DMS53 treated with DMSO at 0.1 percent for 48 hours (cell line): ENCODE data around the gene DCD.
A peak's percentile ranks its signal among the peaks of the same experiment; 100 is the strongest.
"Not testable (repeated sequence)": the region's sequence is repeated elsewhere in the genome, so short reads cannot be mapped to it uniquely, and the experiment has no call there.

Experiments
- DNase-seq: peaks from one replicate; lab custom pipeline; 2025; ENCODE audit not compliant: unreplicated experiment; lab: John Stamatoyannopoulos, UW

DCD gene

GRCh38 chr12:54654926-54655325 lies 6.8 kb upstream of the DCD start:
- no peak for DNase-seq

GRCh38 chr12:54653025-54653424 lies 4.9 kb upstream of the DCD start:
- no peak for DNase-seq

- DNase-seq, result no peak
Observed at GRCh38 chr12:54650889-54651288, 2.7 kb upstream of the DCD start.

DNA sequence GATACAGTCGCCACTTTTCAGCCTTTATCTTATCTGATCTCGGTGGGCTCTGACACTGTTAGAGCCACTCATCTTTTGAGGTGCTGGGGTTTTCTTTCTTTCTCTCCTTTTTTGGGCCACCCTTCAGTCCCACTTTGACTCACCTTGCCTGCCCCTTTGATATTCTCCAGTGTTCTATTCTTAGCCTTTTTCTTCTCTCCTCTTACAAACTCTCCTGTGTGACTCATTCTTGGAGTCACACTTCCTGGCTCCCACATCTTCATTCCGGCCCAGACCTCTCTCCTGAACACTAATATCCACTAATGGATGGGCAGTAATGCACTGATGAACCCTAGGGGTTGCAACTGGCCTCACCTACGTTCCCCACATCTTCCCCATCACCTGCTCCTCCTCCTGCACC lies 2.2 kb upstream of the DCD start:
- no peak for DNase-seq

DNA sequence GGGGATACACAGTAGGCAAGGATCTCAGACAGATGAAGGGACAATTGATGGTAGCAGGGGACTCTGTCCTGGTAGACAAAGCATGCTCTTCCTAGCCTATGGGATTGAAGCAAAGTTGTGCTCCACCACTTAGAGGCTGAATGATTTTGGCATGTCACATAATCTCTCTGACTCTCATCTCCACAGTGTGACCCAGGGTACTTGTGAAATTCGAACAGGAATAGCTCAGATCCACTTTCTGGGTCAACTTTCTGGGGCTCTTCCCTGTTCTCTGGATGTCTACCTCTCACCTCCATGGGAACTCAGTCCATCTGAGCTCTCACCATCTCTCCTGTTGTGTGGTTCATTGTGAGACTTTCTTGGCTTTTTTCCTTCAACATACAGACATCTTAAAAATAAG lies 1.7 kb upstream of the DCD start:
- DNase-seq, result no peak

- DNase-seq, result no peak
Observed at GRCh38 chr12:54641554-54641953, 6.6 kb downstream of the DCD start.

DNA sequence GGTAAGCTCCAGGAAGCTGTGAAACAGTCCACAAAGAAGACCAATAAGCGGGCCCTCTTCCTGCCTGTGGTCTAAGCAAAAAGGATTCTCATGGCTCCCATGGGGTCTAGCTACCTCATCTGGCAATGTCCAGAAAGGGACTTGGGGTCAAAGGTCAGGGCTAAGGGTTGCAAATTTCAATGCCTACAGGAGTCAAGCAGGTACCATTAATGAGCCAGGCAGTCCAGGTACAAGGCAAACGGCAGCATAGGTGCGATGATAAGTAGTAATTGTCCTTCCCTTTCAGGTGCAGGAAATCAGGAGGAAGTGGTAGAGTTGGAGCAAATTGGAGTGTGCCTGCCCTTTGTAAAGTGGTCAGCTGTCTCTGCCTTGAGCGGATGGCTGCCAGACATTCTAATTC lies 7.1 kb downstream of the DCD start:
- DNase-seq, result no peak

DNA sequence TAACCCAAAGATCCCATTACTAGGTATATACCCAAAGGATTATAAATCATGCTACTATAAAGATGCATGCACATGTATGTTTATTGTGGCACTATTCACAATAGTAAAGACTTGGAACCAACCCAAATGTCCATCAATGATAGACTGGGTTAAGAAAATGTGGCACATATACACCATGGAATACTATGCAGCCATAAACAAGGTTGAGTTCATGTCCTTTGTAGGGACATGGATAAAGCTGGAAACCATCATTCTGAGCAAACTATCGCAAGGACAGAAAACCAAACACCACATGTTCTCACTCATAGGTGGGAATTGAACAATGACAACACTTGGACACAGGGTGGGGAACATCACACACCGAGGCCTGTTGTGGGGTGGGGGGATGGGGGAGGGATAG lies 9.1 kb downstream of the DCD start:
- not testable (repeated sequence) for DNase-seq

- DNase-seq, result no peak
Observed at GRCh38 chr12:54634795-54635194, 13.4 kb downstream of the DCD start, which contains the start of gene LACRT. TSS of gene LACRT (minus strand) at chr12:54634895. CDS start at chr12:54634841, 54 bp downstream.

DNA sequence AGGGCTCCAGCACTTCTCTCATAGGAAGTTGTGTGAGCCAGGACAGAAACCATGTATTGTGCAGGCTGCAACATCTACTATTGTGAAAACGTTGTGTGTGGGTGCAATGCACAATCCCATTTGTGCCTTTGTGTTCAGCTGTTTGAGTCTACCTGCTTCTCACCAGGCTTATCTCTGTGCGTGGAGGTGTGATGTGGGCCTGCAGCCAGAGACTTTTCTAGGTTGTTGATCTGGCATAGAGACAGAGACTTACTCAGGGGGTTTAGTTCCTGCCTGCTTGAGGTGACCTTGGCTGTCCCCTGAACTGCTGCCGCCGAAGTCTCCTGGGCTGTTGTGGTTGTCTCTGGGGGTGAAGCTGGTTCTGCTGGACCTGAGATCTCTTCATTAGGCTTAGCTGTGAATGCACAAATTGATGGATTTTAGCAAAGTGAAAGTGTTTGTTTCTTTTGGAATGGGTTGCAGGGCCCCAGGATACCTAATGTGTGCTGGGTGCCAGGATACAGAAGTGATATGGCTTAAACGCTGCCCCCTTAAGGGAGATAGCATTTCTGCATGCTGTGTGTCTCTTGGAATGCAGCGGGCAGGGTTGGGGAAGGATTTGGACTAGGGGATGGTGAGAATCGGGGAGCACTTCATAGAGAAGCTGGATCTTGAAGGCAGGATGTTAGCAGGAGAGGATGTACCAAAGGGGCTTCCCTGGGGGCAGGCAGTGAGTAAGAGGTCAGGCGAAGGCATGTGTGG lies 16.0 kb downstream of the DCD start:
- DNase-seq, result no peak

DNA sequence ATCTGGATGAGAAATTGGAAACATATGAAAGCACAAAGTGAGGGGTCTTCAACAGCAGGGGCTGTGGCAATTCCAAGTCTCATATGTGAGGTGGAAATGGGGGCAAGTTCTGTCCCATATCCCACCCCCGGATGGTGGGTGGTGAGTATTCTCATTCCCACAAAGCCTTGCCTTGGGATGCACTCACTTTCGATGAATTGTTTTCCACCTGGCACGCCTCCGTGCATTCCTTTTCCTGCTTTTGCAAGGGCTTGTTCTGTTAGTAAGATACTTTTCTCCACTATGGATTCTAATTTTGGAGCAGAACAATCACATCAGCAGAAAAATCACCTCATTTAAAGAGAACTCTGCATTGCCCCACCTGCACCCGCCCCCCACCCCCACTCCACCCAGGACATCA lies 16.6 kb downstream of the DCD start:
- no peak for DNase-seq

GRCh38 chr12:54629925-54630324 lies 18.2 kb downstream of the DCD start:
- DNase-seq, result no peak

DNA sequence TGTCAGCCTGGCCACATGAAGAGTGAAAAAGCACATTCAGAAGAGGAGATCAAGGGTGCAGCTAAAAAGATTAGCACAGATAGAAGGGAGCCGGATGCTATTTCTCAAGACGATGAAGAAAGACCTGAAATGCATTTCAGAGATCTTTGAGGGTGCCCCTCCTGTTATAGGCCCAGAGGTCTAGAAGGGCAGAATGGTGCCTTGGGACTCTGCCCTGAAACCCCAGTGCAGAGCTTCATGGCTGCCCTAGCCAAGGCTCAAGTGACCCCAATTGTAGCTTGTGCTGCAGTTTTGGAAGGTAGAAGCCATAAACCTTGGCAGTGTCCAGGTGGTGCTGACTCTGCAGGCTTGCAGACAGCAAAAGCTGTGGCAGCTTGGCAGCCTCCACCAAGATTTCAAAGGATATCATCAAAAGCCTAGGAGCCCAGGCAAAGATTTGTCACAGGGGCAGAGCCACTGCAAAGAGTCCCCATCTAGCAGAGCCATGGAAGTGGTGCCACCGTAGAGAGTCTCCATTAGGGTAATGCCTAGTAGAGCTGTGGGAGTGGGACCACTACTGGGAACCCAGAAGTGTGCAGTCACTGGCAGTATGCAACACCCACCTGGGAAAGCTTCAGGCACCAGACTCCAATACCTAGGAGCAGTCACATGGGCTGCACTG lies 19.8 kb downstream of the DCD start:
- no peak for DNase-seq

- DNase-seq, result no peak
Observed at GRCh38 chr12:54627304-54627703, 20.9 kb downstream of the DCD start.

- DNase-seq, result no peak
Observed at GRCh38 chr12:54625598-54625997, 22.6 kb downstream of the DCD start.

- no peak for DNase-seq
Observed at GRCh38 chr12:54624315-54625279, 23.6 kb downstream of the DCD start.

DNA sequence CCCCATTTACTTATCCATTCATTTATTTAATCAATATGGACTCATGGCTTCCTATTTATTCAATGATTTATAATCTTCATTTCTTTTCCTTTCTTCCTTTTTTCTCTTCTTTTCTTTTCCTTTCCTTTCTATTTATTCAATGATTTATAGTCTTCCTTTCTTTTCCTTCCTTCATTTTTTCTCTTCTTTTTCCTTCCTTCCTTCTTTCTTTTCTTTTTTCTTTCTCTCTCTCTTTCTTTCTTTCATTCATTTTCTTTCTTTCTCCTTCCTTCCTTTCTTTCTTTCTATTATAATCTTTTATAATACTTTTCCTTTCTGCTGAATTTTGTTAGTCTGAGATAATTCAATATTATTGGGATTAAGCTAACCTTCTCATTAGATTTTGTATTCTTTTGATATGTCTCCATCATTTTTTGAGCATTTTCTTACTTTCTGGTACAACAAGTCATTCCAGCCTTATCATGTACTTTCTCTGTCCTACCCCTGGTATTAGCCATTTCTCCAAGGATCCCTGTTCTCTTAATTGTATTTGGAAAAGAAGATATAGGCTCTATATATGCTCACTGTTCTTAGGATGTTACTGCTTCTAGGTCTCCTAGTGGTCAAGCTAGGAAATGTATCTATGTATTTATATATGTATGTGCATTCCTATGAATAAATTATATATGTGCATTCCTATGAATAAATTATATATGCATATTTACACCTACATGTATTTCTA lies 25.5 kb downstream of the DCD start:
- peak; percentile 8 for DNase-seq

DNA sequence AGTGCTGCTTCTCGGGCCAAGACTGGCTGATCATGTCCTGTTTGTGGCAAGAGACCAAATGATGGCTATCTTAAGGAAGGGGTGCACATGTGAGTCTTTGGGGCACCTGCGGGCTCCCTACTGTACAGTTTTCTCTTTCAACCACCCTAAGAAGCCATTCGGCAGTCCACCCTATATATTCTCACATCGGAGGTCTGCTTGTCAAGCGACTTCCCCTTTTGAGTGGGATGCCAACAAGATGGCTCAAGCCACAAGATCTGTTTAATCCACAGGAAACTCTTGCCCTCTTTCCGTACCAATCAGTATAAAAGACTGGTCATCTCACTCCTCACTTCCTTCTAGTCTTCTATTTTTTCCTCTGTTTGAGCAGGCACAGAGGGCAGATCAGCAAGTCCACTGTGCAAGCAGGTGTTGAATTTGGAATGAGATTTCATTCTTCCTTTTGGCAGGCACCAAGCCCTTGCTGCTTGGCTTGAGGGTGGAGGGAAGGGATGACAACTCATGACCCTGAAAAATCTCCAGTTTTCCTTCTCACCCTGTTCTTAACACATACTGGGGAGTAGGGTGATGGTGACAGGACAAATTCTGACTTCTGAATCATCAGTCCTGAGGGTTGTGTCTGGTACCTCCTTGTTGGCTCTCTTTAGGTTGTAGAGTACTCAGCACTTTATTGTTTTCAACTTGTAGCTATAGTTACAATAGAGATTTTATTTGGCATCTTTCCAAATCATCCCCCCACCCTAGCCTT lies 31.1 kb downstream of the DCD start:
- DNase-seq, result no peak

DNA sequence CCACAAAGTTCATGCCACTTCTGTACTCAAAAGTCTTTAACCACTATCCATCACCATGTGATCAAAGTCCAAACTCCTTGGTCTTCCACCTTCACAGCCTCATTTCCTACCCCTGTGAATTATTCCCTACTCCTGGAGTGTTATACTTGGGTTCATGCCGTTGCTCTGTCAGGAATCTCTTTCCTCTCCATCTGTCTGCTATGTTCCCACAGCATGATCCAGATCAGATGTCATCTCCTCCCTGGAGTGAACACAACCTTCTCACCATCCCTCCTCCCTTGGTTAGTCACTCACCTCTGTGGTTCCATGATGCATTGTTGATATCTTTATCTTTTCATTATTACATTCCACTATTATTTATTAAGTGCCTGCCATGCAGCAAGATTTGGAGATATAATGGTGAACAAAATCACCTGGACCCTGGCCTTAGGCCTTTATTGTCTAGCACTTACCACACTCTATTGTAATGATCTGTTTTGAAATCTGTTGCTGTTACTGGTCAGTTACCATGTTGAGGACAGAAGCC lies 35.9 kb downstream of the DCD start:
- no peak for DNase-seq

DNA sequence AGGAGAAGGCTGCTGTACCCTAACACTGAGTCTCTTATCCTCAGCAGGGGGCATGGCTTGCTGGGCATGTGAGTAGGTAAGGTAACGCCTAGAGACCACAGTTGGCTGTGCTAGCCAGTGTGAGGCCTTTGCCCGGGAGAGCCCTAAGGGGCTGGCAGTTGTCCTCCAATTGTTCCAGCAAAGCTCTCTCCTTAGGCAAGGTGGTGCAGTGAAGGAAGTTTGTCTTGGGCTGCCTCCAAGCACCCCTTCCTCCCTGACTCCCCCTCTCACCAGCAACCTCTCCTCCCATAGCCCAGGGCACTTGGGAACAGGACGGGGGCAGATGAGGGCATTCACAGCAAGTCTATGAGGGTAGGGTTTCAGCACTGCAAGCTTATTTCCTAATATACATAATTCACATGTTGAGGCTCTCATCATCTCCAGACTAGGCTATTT lies 36.4 kb downstream of the DCD start:
- DNase-seq, result no peak
